Stimulated activated effector memory CD8-positive, alpha-beta T cell treated with anti-CD3 and anti-CD28 coated beads, Interleukin-12 subunit alpha, Interleukin-12 subunit beta, amount 100 ng/mL, for 72 hours (primary cell): Measurements from ENCODE around the gene SIRT6.
"Not testable (repeated sequence)": the region's sequence is repeated elsewhere in the genome, so short reads cannot be mapped to it uniquely, and the experiment has no call there.

Experiments
- ATAC-seq: fragments of 150-1000 bp; cut with Tn5 transposase; 2 replicates; pipeline ENCODE4 v1.10.0; 2021
- DNase-seq, 2 donors: peaks; one replicate each; pipeline ENCODE4 v3.0.0; 2021 to 2022; ENCODE audit warnings: low spot score in 2 of 2
- H3K27ac Mint-ChIP-seq: one replicate; pipeline ENCODE4 v1.8.0; 2022; ENCODE audit warnings: mild to moderate bottlenecking, mixed read lengths
- H3K36me3 Mint-ChIP-seq: one replicate; pipeline ENCODE4 v1.8.0; 2022; ENCODE audit warnings: mild to moderate bottlenecking, mixed read lengths
- H3K4me1 Mint-ChIP-seq: one replicate; pipeline ENCODE4 v1.8.0; 2022; ENCODE audit warnings: mixed read lengths
- H3K4me3 Mint-ChIP-seq: one replicate; pipeline ENCODE4 v1.8.0; 2022; ENCODE audit warnings: mild to moderate bottlenecking, mixed read lengths
- H3K9me3 Mint-ChIP-seq: one replicate; pipeline ENCODE4 v1.8.0; 2022; ENCODE audit warnings: mixed read lengths

Gene SIRT6

DNA sequence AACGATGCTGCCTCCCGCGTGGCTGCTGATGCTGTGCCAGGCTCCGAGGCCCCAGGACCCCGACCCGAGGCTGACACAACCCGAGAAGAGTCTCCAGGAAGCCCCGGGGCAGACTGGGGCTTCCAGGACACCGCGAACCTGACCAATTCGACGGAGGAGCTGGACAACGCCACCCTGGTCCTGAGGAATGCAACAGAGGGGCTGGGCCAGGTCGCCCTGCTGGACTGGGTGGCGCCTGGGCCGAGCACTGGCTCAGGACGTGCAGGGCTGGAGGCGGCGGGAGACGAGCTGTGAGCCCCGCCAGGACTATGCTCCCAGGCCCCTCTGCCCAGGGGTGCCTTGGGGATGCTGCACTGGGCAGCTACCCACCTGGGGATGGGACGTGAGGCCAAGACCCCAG is 10.7 kb downstream of the SIRT6 start:
- peaks cover 9% of the 10 kb centered on the region for H3K36me3 Mint-ChIP-seq
- H3K9me3 Mint-ChIP-seq = no peaks in the 10 kb centered on the region
- DNase-seq = no peak
- H3K4me3 Mint-ChIP-seq = no peak overlapping the region
- H3K27ac Mint-ChIP-seq = no peak overlapping the region
- no peak for ATAC-seq
- H3K4me1 Mint-ChIP-seq = peaks cover 19% of the 10 kb centered on the region

DNA sequence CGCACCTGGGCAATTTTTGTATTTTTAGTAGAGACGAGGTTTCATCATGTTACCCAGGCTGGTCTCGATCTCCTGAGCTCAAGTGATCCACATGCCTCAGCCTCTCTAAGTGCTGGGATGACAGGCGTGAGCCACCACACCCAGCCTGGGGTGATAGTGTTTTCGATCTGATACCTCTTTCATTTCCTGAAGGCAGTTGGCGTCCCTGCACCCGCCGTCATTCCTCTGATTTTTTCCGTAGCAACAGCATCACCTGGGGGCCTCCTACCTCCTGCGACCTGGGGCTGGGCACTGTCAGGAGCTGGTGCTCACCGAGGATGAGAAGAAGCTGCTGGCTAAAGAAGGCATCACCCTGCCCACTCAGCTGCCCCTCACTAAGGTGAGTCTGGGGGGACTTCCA is 18.1 kb downstream of the SIRT6 start:
- H3K36me3 Mint-ChIP-seq = no peaks in the 10 kb centered on the region
- no peak for DNase-seq

DNA sequence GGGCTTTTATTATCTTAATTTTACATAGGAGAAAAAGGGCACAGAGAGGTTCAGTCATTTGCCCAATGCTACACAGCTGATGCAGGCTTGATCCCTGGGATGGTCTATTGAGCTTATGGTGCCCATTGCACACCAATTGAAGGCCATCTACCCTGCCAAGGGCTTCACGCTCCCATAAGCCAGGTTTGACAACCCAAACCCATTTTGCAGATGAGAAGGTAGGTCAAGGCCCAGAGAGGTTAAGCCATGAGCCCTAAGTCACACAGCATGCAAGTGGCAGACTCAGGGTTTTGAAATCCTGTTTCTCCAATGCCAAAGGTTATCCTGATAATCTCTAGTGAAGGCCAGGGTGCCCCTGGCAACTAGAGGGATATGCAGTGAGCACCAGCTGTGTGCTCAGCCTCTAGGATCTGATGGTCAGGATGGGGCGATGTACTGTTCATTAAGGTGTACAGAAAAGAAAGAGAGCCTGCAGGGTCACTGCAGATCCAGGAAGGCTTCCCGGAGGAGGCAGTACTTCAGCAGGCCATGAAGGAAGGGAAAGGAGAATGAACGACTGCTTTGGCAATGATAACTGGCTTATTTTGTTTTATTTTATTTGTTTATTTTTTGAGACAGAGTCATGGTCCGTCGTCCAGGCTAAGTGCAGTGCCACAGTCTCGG is 20.8 kb downstream of the SIRT6 start:
- Mint-ChIP-seq H3K36me3 (no peaks in the 10 kb centered on the region), H3K4me3 (no peak overlapping the region), H3K27ac (no peak overlapping the region), H3K9me3 (no peaks in the 10 kb centered on the region), H3K4me1 (no peaks in the 10 kb centered on the region)
- DNase-seq (no peak), ATAC-seq (no peak)

More for the DNA sequence above, 18.1 kb downstream of the SIRT6 start:
- Mint-ChIP-seq H3K4me1 (peaks cover 6% of the 10 kb centered on the region), H3K4me3 (no peak overlapping the region), H3K27ac (no peak overlapping the region), H3K9me3 (no peaks in the 10 kb centered on the region)
- no peak for ATAC-seq

DNA sequence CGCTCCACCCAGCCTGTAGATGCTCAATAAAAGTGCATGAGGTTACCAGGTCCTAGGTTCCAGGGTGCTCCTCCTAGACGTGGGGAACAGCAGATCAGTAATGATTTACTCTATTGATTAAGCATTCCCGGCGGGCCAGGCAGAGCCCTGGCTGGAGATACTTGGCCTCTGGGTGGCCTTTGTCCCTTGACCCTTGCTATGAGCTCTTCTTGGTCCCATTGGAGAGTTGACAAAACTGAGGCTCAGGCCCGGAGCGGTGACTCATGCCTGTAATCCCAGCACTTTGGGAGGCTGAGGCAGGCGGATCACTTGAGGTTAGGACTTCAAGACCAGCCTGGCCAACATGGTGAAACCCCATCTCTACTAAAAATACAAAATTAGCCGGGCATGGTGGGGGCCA is 24.4 kb downstream of the SIRT6 start:
- H3K4me1 Mint-ChIP-seq, ATAC-seq, H3K9me3 Mint-ChIP-seq, H3K27ac Mint-ChIP-seq, DNase-seq, H3K36me3 Mint-ChIP-seq, H3K4me3 Mint-ChIP-seq: not testable (repeated sequence)

DNA sequence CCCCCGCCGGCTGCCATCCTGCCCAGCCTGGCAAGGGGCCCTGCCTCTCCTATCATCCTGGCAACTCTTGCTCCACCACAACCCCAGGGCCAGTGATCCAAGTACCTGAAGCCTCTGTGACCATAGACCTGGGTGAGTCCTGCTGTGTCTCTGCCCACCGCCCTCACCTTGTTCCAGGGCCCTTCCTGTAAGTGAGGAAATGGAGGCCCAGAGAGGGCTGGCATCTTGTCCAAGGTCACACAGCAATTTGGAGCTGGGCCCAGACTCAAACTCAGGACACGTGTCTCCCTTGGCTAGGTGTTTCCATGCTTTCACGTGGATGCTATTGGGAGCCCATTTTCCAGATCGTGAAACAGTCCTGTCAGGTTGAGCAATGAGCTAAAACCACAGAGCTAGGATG is 25.2 kb downstream of the SIRT6 start:
- DNase-seq (no peak), ATAC-seq (no peak)
- Mint-ChIP-seq H3K9me3 (no peaks in the 10 kb centered on the region), H3K36me3 (no peaks in the 10 kb centered on the region), H3K27ac (no peak overlapping the region), H3K4me1 (peaks cover 8% of the 10 kb centered on the region), H3K4me3 (no peak overlapping the region)

DNA sequence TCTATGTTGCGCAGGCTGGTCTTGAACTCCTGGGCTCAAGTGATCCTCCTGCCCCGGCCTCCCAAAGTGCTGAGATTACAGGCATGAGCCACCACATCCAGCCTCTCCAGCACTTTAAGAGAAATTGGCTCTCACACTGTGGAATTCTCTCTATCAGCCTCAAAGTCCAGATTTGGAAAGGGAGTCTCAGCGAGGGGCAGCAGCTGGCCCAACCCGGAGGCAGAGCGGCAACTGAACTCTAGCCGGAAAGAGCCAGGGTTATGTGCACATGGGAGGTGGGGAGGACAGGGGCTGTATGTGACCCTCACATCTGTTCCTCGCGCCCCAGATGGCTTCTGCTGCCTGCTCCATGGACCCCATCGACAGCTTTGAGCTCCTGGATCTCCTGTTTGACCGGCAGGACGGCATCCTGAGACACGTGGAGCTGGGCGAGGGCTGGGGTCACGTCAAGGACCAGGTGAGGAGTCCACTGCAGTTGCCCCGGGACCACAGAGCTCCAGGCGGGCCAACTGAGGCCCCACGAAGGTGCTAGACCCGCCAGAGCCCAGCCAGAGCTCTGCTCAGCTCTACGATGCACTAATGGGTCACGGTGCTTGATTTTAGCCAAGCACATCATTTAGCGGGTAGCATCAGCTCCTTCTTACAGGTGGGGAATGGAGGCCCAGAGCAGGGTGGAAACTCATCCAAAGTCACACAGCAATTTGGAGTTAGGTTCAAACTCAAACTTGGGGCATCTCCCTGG is 27.6 kb downstream of the SIRT6 start:
- no peaks in the 10 kb centered on the region for H3K36me3 Mint-ChIP-seq
- no peak overlapping the region for H3K4me3 Mint-ChIP-seq
- no peaks in the 10 kb centered on the region for H3K9me3 Mint-ChIP-seq
- H3K27ac Mint-ChIP-seq = no peak overlapping the region
- ATAC-seq = no peak
- DNase-seq = no peak
- H3K4me1 Mint-ChIP-seq = peaks cover 8% of the 10 kb centered on the region

DNA sequence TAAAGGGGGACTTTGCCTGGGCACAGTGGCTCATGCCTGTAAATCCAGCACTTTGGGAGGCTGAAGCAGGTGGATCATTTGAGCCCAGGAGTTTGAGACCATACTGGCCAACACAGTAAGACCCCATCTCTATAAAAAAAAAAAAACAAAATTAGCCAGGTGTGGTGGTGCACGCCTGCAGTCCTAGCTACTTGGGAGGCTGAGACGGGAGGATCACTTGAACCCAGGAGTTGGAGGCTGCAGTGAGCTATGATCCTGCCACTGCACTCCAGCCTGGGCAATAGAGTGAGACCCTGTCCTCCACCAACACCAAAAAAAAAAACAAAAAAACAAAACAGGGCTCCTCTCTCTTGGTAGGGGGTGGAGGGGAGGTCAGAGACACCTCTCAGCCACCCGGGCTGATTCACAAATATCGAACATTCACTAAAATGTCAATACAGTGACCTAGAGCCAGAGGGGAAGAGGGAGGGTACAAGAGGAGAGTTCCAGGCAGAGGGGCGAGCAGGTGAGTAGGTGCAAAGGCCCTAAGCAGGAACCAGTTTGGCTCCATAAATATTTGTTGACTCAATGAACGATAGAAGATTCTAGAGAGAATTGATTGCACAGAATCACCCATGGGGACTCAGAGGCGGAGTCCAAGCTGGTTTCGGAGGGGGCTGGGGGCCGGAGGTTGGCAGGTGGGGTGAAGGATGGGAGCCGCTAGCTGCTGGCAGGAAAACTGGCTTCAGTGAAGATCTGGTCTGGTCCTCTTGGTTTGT is 29.9 kb downstream of the SIRT6 start:
- H3K27ac Mint-ChIP-seq = no peak overlapping the region
- no peak for ATAC-seq

DNA sequence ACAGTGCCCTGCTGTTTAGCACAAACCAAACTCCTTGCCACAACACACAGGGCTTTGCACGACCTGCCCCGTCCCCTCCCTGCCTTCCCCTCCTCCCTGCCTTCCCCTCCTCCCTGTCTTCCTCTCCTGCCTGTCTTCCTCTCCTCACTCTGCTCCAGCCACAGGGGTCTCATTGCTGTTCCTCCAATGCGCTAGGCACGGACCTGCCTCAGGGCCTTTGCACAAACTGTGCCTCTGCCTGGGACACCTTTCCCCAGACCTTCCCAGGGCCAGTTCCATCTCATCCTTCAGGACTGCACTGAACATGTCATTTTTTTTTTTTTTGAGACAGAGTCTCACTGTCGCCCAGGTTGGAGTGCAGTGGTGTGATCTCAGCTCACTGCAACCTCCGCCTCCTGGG is 30.7 kb downstream of the SIRT6 start:
- H3K36me3 Mint-ChIP-seq = no peaks in the 10 kb centered on the region

More for the DNA sequence above, 29.9 kb downstream of the SIRT6 start:
- DNase-seq = no peak
- Mint-ChIP-seq H3K9me3 (no peaks in the 10 kb centered on the region), H3K4me3 (no peak overlapping the region), H3K4me1 (peaks cover 8% of the 10 kb centered on the region), H3K36me3 (no peaks in the 10 kb centered on the region)

DNA sequence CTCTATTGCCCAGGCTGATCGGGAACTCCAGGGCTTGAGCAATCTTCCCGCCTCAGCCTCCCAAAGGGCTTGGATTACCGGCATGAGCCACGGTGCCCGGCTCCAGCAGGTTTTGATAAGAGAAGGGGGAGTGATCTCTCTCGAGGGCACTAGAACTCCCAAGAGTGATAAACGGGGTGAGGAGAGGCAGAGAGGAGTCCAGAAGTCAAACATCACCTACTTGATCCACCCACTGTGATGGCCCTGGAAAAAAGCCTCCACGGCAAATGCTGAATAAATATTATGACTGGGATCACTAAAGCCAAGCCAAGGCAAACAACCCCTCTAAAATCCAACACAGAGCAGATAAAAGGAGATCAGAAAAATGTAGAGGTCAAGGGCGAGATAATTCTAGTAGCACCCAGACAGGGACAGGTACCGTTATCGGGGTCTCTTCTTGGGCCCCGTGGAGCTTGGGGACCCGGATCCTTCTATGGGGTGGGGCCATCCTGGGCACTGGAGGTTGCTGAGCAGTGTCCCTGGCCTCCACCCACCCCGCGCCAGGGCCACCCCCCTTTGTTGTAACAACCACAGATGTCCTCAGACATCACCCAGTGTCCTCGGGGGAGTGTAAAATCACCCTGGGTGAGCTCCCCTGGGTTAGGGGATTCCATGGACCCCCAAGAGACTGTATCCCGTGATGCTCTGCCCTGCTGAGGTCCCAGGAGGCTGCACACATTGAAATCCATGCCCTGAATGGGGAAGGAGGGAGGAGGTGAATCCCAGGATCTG is 32.7 kb downstream of the SIRT6 start:
- H3K4me1 Mint-ChIP-seq = peaks cover 14% of the 10 kb centered on the region
- H3K36me3 Mint-ChIP-seq = no peaks in the 10 kb centered on the region
- no peaks in the 10 kb centered on the region for H3K9me3 Mint-ChIP-seq
- ATAC-seq = no peak
- DNase-seq = no peak
- H3K4me3 Mint-ChIP-seq = no peak overlapping the region
- no peak overlapping the region for H3K27ac Mint-ChIP-seq

More for the DNA sequence above, 30.7 kb downstream of the SIRT6 start:
- DNase-seq (no peak), ATAC-seq (no peak)
- Mint-ChIP-seq H3K4me3 (no peak overlapping the region), H3K27ac (no peak overlapping the region), H3K4me1 (peaks cover 8% of the 10 kb centered on the region), H3K9me3 (no peaks in the 10 kb centered on the region)

DNA sequence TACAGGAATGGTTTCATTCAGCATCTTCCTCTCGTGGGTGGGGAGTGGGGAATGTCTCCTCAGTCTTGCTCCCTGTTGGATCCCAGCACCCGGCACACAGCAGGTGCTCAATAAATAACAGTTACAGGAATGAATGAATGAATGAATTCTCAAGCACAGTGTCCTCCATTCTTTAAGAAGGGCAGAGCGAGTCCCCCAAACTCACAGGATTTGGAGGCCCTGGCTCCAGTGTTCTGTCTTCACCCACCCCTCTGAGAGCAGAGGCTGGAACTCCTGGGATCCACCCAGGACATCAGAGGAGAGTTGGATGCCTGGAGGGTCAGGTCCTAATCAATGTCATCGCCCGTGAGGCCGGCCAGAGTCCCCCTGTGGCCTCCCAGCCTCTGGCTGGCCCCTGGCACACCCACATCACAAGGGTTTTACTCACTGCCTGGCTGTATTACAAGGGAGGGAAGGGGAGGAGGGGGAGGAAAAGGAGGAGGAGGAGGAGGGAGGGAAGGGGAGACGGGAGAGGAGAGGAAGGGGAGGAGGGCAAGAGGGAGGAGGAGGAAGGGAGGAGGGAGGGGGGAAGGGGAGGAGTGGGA is 37.6 kb downstream of the SIRT6 start:
- H3K9me3 Mint-ChIP-seq = no peaks in the 10 kb centered on the region
- DNase-seq (no peak), ATAC-seq (no peak)
- no peak overlapping the region for H3K4me3 Mint-ChIP-seq
- H3K36me3 Mint-ChIP-seq = no peaks in the 10 kb centered on the region
- H3K27ac Mint-ChIP-seq = no peak overlapping the region
- peaks cover 14% of the 10 kb centered on the region for H3K4me1 Mint-ChIP-seq

DNA sequence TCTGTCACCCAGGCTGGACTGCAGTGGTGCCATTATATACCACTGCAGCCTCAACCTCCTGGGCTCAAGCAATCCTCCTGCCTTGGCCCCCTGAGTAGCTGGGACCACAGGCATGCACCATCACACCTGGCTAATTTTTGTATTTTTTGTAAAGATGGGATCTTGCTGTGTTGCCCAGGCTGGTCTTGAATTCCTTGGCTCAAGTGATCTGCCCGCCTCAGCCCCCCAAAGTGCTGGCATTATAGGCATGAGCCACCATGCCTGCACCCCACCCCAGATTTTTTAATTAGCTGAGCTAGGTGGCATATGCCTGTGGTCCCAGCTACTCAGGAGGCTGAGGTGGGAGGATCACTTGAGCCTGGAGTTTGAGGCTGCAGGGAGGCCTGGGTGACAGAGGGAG is 39.4 kb downstream of the SIRT6 start:
- not testable (repeated sequence) for H3K4me3 Mint-ChIP-seq, DNase-seq, ATAC-seq, H3K27ac Mint-ChIP-seq, H3K9me3 Mint-ChIP-seq, H3K36me3 Mint-ChIP-seq
- peaks cover 21% of the 10 kb centered on the region for H3K4me1 Mint-ChIP-seq

DNA sequence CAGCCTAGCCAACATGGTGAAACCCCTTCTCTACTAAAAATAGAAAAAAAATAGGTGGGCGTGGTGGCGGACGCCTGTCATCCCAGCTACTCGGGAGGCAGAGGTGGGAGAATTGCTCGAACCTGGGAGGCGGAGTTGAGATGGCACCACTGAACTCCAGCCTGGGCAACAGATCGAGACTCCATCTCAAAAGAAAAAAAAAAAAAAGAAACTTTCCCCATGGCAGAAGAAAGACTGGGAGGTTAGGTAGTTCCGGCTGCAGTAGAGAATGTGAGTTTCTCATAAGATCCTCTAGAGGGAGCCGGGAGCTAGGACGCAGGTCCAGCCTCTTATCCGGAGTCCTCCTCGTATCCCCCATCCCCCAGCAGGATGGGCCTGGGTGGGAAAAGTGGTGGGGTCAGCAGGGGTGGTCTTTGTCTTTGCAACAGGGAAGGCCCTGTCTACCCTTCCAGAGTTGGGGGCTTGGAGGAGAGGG is 42.1 kb downstream of the SIRT6 start:
- no peak overlapping the region for H3K27ac Mint-ChIP-seq
- DNase-seq (peak in 1 of 2 donors; percentile 58), ATAC-seq (peak; percentile 84)
- no peaks in the 10 kb centered on the region for H3K9me3 Mint-ChIP-seq
- H3K4me1 Mint-ChIP-seq = peaks cover 15% of the 10 kb centered on the region
- H3K4me3 Mint-ChIP-seq = peak overlapping the region; percentile 59
- no peaks in the 10 kb centered on the region for H3K36me3 Mint-ChIP-seq

DNA sequence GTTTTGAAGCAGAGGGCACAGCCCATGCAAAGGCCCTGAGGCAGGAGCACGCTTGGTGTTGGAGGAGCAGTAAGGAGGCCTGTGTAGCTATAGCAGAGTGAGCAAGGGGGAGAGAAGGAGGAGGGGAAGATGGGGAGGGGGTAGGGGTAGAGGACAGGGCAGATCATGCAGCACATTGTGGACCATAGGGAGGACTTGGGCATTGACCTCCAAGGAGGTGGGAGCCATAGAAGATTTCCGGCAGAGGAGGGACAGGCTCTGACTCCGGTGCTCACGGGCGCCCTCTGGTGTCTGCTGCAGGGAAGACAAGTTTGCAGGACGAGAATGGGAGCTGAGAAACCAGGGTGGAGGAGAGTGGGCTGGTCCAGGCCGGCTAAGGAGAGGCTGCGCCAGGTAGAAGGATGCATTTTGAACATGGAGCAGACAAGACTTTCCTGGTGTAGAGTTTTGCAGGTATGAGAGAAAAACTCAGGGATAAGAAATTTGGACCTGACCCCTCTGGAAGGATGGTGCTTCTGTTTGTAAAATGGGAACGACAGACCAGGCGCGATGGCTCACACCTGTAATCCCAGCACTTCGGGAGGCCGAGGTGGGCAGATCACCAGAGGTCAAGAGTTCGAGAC is 42.6 kb downstream of the SIRT6 start:
- Mint-ChIP-seq H3K36me3 (no peaks in the 10 kb centered on the region), H3K27ac (peak overlapping the region; percentile 48), H3K9me3 (no peaks in the 10 kb centered on the region), H3K4me3 (peak overlapping the region; percentile 59), H3K4me1 (peaks cover 15% of the 10 kb centered on the region)
- peak; percentile 93 for ATAC-seq
- DNase-seq = peak; percentile 93 to 98

DNA sequence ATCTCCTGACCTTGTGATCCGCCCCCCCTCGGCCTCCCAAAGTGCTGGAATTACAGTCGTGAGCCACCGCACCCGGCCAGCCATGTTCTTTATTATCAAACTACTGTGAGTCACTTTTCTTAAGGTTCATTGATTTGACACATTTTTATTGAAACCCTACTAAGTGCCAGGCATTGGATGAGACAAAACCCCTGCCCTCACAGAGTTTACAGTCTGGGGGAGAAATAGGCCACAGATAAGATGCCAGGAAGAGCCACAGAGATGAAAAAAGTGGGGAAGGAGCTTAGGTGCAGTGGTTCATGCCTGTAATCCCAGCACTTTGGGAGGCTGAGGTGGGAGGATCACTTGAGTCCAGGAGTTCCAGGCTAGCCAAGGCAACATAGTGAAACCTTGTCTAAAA is 43.9 kb downstream of the SIRT6 start:
- no peak overlapping the region for H3K27ac Mint-ChIP-seq
- no peaks in the 10 kb centered on the region for H3K36me3 Mint-ChIP-seq
- no peaks in the 10 kb centered on the region for H3K9me3 Mint-ChIP-seq
- peaks cover 15% of the 10 kb centered on the region for H3K4me1 Mint-ChIP-seq
- DNase-seq (no peak), ATAC-seq (no peak)
- no peak overlapping the region for H3K4me3 Mint-ChIP-seq
